Astrocyte (in vitro differentiated cells and primary cell): ENCODE measurements around the gene PITPNM2. TPM values are rescaled to one million over a fixed set of nuclear protein-coding genes. Genes with fewer than 3 reads are reported as not detected.

Experiments used
- DNase-seq: peaks from one replicate; pipeline ENCODE4 v3.0.0-alpha.2; 2010; ENCODE audit warnings: low read depth
- FAIRE-seq: peaks from 2 replicates; lab custom pipeline; 2011; peaks lifted over from hg19 to GRCh38; lab: Jason Lieb, UNC
- H2AFZ ChIP-seq: 2 replicates; pipeline ENCODE4 v1.6.0; 2012; ENCODE audit warnings: low read depth, low read length, inconsistent platforms
- H3K27ac ChIP-seq: 2 replicates; pipeline ENCODE4 v1.5.1; 2011; ENCODE audit warnings: low read depth, low read length, inconsistent platforms
- H3K27me3 ChIP-seq: 2 replicates; pipeline ENCODE4 v1.6.0; 2011; ENCODE audit warnings: low read length, inconsistent platforms; ENCODE audit not compliant: insufficient read depth
- H3K36me3 ChIP-seq: 2 replicates; pipeline ENCODE4 v1.5.1; 2011; ENCODE audit warnings: low read length, inconsistent platforms; ENCODE audit not compliant: insufficient read depth
- H3K4me1 ChIP-seq: 2 replicates; pipeline ENCODE4 v1.5.1; 2011; ENCODE audit warnings: low read length, inconsistent platforms; ENCODE audit not compliant: insufficient read depth
- H3K4me2 ChIP-seq: 2 replicates; pipeline ENCODE4 v1.6.0; 2012; ENCODE audit warnings: low read length, inconsistent platforms
- H3K4me3 ChIP-seq: 2 replicates; pipeline ENCODE4 v1.5.1; 2011; ENCODE audit warnings: low read depth, mild to moderate bottlenecking, low read length, inconsistent platforms; ENCODE audit not compliant: insufficient read depth
- H3K79me2 ChIP-seq: 2 replicates; pipeline ENCODE4 v1.6.0; 2012; ENCODE audit warnings: mild to moderate bottlenecking, low read length, inconsistent platforms; ENCODE audit not compliant: insufficient read depth
- H3K9ac ChIP-seq: 2 replicates; pipeline ENCODE4 v1.6.0; 2012; ENCODE audit warnings: mild to moderate bottlenecking, low read length, inconsistent platforms
- H3K9me3 ChIP-seq: 2 replicates; pipeline ENCODE4 v1.5.1; 2012; ENCODE audit warnings: low read depth, mild to moderate bottlenecking, low read length, inconsistent platforms; ENCODE audit not compliant: insufficient read depth
- H4K20me1 ChIP-seq: 2 replicates; pipeline ENCODE4 v1.6.0; 2012; ENCODE audit warnings: low read length, inconsistent platforms; ENCODE audit not compliant: insufficient read depth
- H3K27ac Mint-ChIP-seq: one replicate; pipeline ENCODE4 v1.8.0; 2021; ENCODE audit warnings: mild to moderate bottlenecking, mixed read lengths; ENCODE audit not compliant: unreplicated experiment
- H3K27me3 Mint-ChIP-seq: one replicate; pipeline ENCODE4 v1.8.0; 2021; ENCODE audit warnings: low read depth, mixed read lengths; ENCODE audit not compliant: unreplicated experiment
- H3K36me3 Mint-ChIP-seq: one replicate; pipeline ENCODE4 v1.8.0; 2021; ENCODE audit warnings: low read depth, mixed read lengths; ENCODE audit not compliant: unreplicated experiment
- H3K4me1 Mint-ChIP-seq: one replicate; pipeline ENCODE4 v1.8.0; 2021; ENCODE audit warnings: low read depth, mixed read lengths; ENCODE audit not compliant: unreplicated experiment
- H3K4me3 Mint-ChIP-seq: one replicate; pipeline ENCODE4 v1.8.0; 2021; ENCODE audit warnings: mild to moderate bottlenecking, moderate library complexity, mixed read lengths; ENCODE audit not compliant: unreplicated experiment
- H3K9me3 Mint-ChIP-seq: one replicate; pipeline ENCODE4 v1.8.0; 2021; ENCODE audit warnings: mild to moderate bottlenecking, mixed read lengths; ENCODE audit not compliant: unreplicated experiment
- EZH2 ChIP-seq: IDR thresholded peaks from 2 replicates; pipeline ENCODE4 v1.6.1; 2012; ENCODE audit warnings: mild to moderate bottlenecking, low read length, inconsistent platforms; ENCODE audit not compliant: insufficient read depth
- total RNA-seq: library from RNA; stranded (reverse); gene quantifications from 2 replicates; pipeline ENCODE4 v1.2.1, GENCODE V29; 2021
- TF ChIP-seq, protein P1 (sequence below): IDR thresholded peaks from 2 replicates; pipeline ENCODE4 v1.5.1; 2011; ENCODE audit warnings: low read depth, mild to moderate bottlenecking, inconsistent platforms, low read length, moderate library complexity; ENCODE audit not compliant: insufficient read depth

Gene PITPNM2
- total RNA-seq, 1 donor from 2014 or later, result 13.2 TPM

DNA sequence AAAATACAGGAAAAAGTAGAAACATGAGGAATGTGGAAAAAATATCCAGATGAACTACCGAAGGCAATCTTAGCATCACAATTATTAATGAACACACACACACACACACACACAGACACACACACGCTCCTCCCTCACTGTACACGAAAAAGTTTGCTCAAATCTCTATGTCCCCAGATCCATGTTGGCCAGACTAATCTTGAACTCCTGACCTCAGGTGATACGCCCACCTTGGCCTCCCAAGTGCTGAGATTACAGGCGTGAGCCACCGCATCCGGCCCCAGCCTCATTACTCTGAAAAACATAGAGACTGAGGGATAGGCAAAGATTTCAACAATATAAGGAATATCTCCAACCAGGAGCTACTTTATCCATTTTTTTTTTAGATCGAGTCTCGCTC, 17.2 kb downstream of the PITPNM2 start:
- peaks cover 2% of the 10 kb centered on the region for H3K36me3 Mint-ChIP-seq
- Histone ChIP-seq H3K4me2 (no peak overlapping the region), H4K20me1 (no peaks in the 10 kb centered on the region), H3K27me3 (no peaks in the 10 kb centered on the region), H3K9ac (no peak overlapping the region), H3K9me3 (no peaks in the 10 kb centered on the region), H3K79me2 (no peaks in the 10 kb centered on the region), H3K4me3 (no peak overlapping the region), H2AFZ (no peak overlapping the region), H3K27ac (no peak overlapping the region), H3K36me3 (no peaks in the 10 kb centered on the region), H3K4me1 (no peaks in the 10 kb centered on the region)
- no peak for DNase-seq
- peak overlapping the region; percentile 5 for H3K27ac Mint-ChIP-seq
- no peak for FAIRE-seq
- no peaks in the 10 kb centered on the region for H3K27me3 Mint-ChIP-seq
- H3K4me1 Mint-ChIP-seq, result peaks cover 12% of the 10 kb centered on the region
- peaks cover 1% of the 10 kb centered on the region for H3K9me3 Mint-ChIP-seq
- no peak overlapping the region for H3K4me3 Mint-ChIP-seq
- TF ChIP-seq, protein P1, sequence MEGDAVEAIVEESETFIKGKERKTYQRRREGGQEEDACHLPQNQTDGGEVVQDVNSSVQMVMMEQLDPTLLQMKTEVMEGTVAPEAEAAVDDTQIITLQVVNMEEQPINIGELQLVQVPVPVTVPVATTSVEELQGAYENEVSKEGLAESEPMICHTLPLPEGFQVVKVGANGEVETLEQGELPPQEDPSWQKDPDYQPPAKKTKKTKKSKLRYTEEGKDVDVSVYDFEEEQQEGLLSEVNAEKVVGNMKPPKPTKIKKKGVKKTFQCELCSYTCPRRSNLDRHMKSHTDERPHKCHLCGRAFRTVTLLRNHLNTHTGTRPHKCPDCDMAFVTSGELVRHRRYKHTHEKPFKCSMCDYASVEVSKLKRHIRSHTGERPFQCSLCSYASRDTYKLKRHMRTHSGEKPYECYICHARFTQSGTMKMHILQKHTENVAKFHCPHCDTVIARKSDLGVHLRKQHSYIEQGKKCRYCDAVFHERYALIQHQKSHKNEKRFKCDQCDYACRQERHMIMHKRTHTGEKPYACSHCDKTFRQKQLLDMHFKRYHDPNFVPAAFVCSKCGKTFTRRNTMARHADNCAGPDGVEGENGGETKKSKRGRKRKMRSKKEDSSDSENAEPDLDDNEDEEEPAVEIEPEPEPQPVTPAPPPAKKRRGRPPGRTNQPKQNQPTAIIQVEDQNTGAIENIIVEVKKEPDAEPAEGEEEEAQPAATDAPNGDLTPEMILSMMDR, result no peak
- no peak for TF ChIP-seq EZH2

DNA sequence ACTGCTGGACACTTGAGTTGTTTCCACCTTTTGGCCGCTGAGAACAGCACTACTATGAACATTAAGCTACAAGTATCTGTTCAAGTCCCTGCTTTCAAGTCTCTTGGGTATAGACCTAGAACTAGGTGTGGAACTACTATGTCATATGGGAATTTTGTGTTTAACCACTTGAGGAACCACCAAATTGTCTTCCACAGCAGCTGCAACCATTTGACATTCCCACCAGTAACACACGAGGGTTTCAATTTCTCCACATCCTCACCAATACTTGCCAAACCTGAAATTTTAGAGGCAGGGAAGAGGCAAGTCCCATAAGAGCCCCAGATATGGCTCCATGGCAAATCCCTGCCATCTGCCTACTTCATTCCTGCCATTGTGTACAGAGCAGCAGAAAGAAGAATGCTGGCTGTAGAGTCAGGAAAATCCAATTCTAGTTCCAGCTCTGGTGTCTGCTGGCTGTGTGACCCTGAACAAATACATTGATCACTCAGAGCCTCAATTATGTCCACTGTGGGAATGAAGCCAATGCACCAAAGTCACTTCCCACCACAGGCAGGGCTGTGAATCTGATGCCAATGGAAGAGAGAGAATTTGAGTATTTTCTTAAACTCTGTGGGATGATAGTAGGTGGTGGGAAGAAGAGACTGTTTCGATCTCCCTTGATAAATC, 17.8 kb downstream of the PITPNM2 start:
- H3K4me2 ChIP-seq, result no peak overlapping the region
- H3K36me3 ChIP-seq, result no peaks in the 10 kb centered on the region
- no peaks in the 10 kb centered on the region for H3K27me3 ChIP-seq
- peaks cover 12% of the 10 kb centered on the region for H3K4me1 Mint-ChIP-seq
- H3K27ac ChIP-seq, result no peak overlapping the region
- no peak overlapping the region for H3K4me3 Mint-ChIP-seq
- no peak for FAIRE-seq
- H3K9me3 ChIP-seq, result no peaks in the 10 kb centered on the region
- H3K9ac ChIP-seq, result no peak overlapping the region
- H3K4me1 ChIP-seq, result no peaks in the 10 kb centered on the region
- no peak overlapping the region for H2AFZ ChIP-seq
- no peaks in the 10 kb centered on the region for H3K27me3 Mint-ChIP-seq
- H3K4me3 ChIP-seq, result no peak overlapping the region
- no peak for TF ChIP-seq EZH2
- TF ChIP-seq, protein P1, result no peak
- H4K20me1 ChIP-seq, result no peaks in the 10 kb centered on the region
- no peaks in the 10 kb centered on the region for H3K79me2 ChIP-seq
- H3K9me3 Mint-ChIP-seq, result peaks cover 1% of the 10 kb centered on the region
- H3K36me3 Mint-ChIP-seq, result peaks cover 2% of the 10 kb centered on the region
- no peak overlapping the region for H3K27ac Mint-ChIP-seq
- no peak for DNase-seq

DNA sequence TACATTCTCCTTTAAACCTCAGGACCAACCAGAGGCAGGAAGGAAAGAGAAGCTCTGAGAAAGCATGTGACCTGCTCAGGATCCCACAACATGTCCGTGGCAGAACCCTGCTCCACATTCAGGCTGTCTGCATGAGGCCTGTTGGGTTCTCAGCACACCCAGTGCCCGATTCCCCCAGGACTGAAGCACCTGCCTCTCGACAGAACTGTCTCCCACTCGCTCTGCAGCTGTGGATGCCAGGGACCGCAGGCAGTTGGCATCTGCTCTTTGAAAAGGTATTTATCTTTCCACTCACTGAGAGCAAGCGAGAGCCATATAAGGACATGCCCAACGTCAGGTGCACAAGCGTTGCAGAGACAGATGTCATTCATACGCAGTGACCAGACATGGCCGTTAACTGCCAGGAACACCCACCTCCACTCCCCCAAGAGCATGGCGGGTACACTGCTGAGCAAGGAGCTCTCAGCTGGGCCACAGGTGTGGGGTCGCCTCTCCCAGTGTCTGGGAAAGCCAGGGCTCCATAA, 18.9 kb downstream of the PITPNM2 start:
- Histone ChIP-seq H3K36me3 (no peaks in the 10 kb centered on the region), H3K9me3 (no peaks in the 10 kb centered on the region), H3K9ac (no peak overlapping the region), H3K27me3 (no peaks in the 10 kb centered on the region), H3K4me1 (peaks cover 4% of the 10 kb centered on the region), H4K20me1 (no peaks in the 10 kb centered on the region), H3K79me2 (no peaks in the 10 kb centered on the region), H3K27ac (no peak overlapping the region), H3K4me3 (no peak overlapping the region), H2AFZ (no peak overlapping the region), H3K4me2 (no peak overlapping the region)
- H3K4me1 Mint-ChIP-seq, result peaks cover 20% of the 10 kb centered on the region
- no peak overlapping the region for H3K4me3 Mint-ChIP-seq
- TF ChIP-seq, protein P1, result no peak
- no peak for TF ChIP-seq EZH2
- DNase-seq, result no peak
- H3K36me3 Mint-ChIP-seq, result peaks cover 2% of the 10 kb centered on the region
- H3K27ac Mint-ChIP-seq, result no peak overlapping the region
- H3K9me3 Mint-ChIP-seq, result peaks cover 1% of the 10 kb centered on the region
- FAIRE-seq, result no peak
- no peaks in the 10 kb centered on the region for H3K27me3 Mint-ChIP-seq
